K562 (cell line): ENCODE results near the gene FAM171A1. TPM values are rescaled to one million over a fixed set of nuclear protein-coding genes. Genes with fewer than 3 reads are reported as not detected.
A peak's percentile ranks its signal among the peaks of the same experiment; 100 is the strongest.

Experiments used
- CEBPG ChIP-seq, 3 experiments: fragments of 200-800 bp in 1 of 3; sonication (Bioruptor generic) in 1 of 3; sonication (generic) in 1 of 3; formaldehyde crosslinking in 1 of 3; IDR thresholded peaks in 2 of 3; conservative IDR thresholded peaks in 1 of 3; 2 replicates each; pipeline versions ENCODE4 v1.6.1 to v1.8.0; 2016 to 2022; ENCODE audit warnings: missing compliant biosample characterization in 2 of 3, missing genetic modification characterization in 2 of 3, mild to moderate bottlenecking in 1 of 3, missing genetic modification reagents in 1 of 3
- EHMT2 ChIP-seq: fragments of 450-650 bp; IDR thresholded peaks from 2 replicates; pipeline ENCODE4 v1.6.1; 2018; ENCODE audit warnings: antibody characterized with exemption
- KAT8 ChIP-seq: fragments of 450-650 bp; IDR thresholded peaks from 2 replicates; pipeline ENCODE4 v1.6.1; 2016; ENCODE audit warnings: low read depth, mild to moderate bottlenecking
- L3MBTL2 ChIP-seq: fragments of 450-650 bp; IDR thresholded peaks from 2 replicates; pipeline ENCODE4 v1.6.1; 2016; ENCODE audit warnings: mild to moderate bottlenecking, moderate library complexity
- MXI1 ChIP-seq: IDR thresholded peaks from 2 replicates; pipeline ENCODE4 v1.6.1; 2011; ENCODE audit warnings: low read depth, mild to moderate bottlenecking, improper control_type of control experiment, low read length
- RB1 ChIP-seq: fragments of 450-650 bp; IDR thresholded peaks from 2 replicates; pipeline ENCODE4 v1.6.1; 2017; ENCODE audit warnings: low read depth, mild to moderate bottlenecking
- RBM25 ChIP-seq: fragments of 200-400 bp; formaldehyde crosslinking; IDR thresholded peaks from 2 replicates; pipeline ENCODE4 v1.6.1; 2018; ENCODE audit warnings: low read length, low read depth, moderate library complexity; ENCODE audit not compliant: severe bottlenecking
- RCOR1 ChIP-seq, 2 experiments: IDR thresholded peaks; 2 replicates each; pipeline ENCODE4 v1.6.1; 2012; ENCODE audit warnings: low read depth in 2 of 2, low read length in 2 of 2, borderline replicate concordance in 1 of 2, improper control_type of control experiment in 1 of 2
- SIX5 ChIP-seq, 2 experiments: IDR thresholded peaks; 2 replicates each; pipeline ENCODE4 v1.6.1; 2011; ENCODE audit warnings: low read length in 2 of 2, borderline replicate concordance in 1 of 2, low read depth in 1 of 2, mild to moderate bottlenecking in 1 of 2, moderate library complexity in 1 of 2; ENCODE audit not compliant: insufficient read depth in 1 of 2
- SOX6 ChIP-seq: fragments of 450-650 bp; IDR thresholded peaks from 2 replicates; pipeline ENCODE4 v1.6.1; 2014; ENCODE audit warnings: mild to moderate bottlenecking
- SRF ChIP-seq, 2 experiments: fragments of 250-450, 450-650 bp in 1 of 2; sonication (Bioruptor Pico) in 1 of 2; sonication (generic) in 1 of 2; formaldehyde crosslinking; IDR thresholded peaks; 2 replicates each; pipeline versions ENCODE4 v1.5.0 to v1.5.1; 2020 to 2022; ENCODE audit warnings: mild to moderate bottlenecking in 1 of 2, missing genetic modification reagents in 1 of 2
- ZNF436 ChIP-seq: fragments of 250-450, 450-650 bp; sonication (Bioruptor Pico); formaldehyde crosslinking; IDR thresholded peaks from 2 replicates; pipeline ENCODE4 v1.7.0; 2020; ENCODE audit warnings: mild to moderate bottlenecking
- ZNF707 ChIP-seq: fragments of 250-450 bp; sonication (Bioruptor Pico); conservative IDR thresholded peaks from 2 replicates; pipeline ENCODE4 v1.8.0; 2022; ENCODE audit warnings: inconsistent platforms, mild to moderate bottlenecking, moderate library complexity
- polyA plus RNA-seq, 8 experiments: library from polyadenylated mRNA; depleted of rRNA in 4 of 8; stranded (reverse) in 5 of 8; unstranded in 3 of 8; fragments of >200 nt; fragmentation: Nextera tagmentation in 2 of 8; fragmentation: Illumina TruSeq in 1 of 8; extraction: Ambion mirVana in 2 of 8; extraction: Trizol in 1 of 8; gene quantifications; 2 replicates each; pipeline versions ENCODE4 v1.2.1 to v1.2.3, GENCODE V29; 2011 to 2014; ENCODE audit warnings: inconsistent platforms in 1 of 8, missing spikeins in 1 of 8
- total RNA-seq, 7 experiments: library from RNA; depleted of rRNA in 6 of 7; stranded (reverse); fragments of >200 nt in 6 of 7; fragmentation: Illumina TruSeq in 2 of 7; extraction: Trizol in 2 of 7; gene quantifications; 2 replicates each; pipeline versions ENCODE4 v1.2.1 to v1.2.3, GENCODE V29; 2011 to 2021; ENCODE audit warnings: low replicate concordance in 1 of 7
- TF ChIP-seq, protein P1 (sequence below): fragments of 450-650 bp; formaldehyde crosslinking; IDR thresholded peaks from 2 replicates; pipeline ENCODE4 v1.4.0; 2020; ENCODE audit warnings: mild to moderate bottlenecking, mixed read lengths
- TF ChIP-seq, protein P2 (sequence below): fragments of 450-650 bp; conservative IDR thresholded peaks from 2 replicates; pipeline ENCODE4 v1.6.1; 2016; ENCODE audit warnings: missing genetic modification characterization, low read depth, mild to moderate bottlenecking, missing compliant biosample characterization, moderate library complexity
- TF ChIP-seq, protein P3 (sequence below): fragments of 450-650 bp; IDR thresholded peaks from 2 replicates; pipeline ENCODE4 v1.7.0; 2016; ENCODE audit warnings: borderline replicate concordance
- TF ChIP-seq, protein P4 (sequence below): fragments of 450-650 bp; IDR thresholded peaks from 2 replicates; pipeline ENCODE4 v1.6.1; 2016; ENCODE audit warnings: borderline replicate concordance
- TF ChIP-seq, protein P5 (sequence below): fragments of 450-650 bp; formaldehyde crosslinking; IDR thresholded peaks from 2 replicates; pipeline ENCODE4 v1.4.0; 2022; ENCODE audit warnings: mild to moderate bottlenecking, moderate library complexity

FAM171A1 gene
- total and polyA plus RNA-seq, 9 of the 15 experiments (the other 6 are each of a cell fraction or from before 2014, with no cell fraction given), result 0.51 to 8.2 (median 4.8) TPM

DNA sequence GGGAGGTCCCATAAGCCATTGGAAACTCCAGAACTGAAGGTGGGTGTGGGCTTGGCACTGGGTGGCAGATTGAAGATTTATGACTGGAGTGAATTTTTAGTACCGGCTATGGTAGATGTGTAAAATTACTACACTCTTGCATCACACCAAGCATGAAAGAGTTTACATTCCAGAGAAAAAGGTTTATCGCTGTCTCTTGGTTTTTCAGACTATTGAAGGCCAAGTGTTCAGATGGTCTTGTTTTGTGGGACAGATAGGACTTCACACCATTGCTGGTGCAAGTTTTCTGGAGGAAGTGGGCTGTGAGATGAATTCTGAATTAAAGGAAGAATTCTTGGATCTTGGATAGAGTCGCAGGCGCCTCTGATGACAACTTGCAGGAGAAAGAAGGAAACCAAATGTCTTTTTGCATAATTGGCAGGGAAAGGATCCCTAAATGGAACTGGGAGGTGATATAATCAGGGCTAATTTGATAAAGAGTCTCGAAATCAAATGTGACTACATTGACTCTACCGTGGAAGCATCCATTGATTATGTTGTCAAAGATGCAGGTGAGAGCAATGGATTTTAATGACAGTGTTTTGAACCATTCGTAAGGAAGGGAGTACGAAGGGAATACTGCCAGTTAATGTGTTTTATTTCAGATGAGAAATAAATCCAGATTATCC lies 188.4 kb downstream of the FAM171A1 start (continued):
- TF ChIP-seq, protein P1, sequence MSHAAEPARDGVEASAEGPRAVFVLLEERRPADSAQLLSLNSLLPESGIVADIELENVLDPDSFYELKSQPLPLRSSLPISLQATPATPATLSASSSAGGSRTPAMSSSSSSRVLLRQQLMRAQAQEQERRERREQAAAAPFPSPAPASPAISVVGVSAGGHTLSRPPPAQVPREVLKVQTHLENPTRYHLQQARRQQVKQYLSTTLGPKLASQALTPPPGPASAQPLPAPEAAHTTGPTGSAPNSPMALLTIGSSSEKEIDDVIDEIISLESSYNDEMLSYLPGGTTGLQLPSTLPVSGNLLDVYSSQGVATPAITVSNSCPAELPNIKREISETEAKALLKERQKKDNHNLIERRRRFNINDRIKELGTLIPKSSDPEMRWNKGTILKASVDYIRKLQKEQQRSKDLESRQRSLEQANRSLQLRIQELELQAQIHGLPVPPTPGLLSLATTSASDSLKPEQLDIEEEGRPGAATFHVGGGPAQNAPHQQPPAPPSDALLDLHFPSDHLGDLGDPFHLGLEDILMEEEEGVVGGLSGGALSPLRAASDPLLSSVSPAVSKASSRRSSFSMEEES (CRISPR knock-in tag), result no peak
- TF ChIP-seq L3MBTL2, result peak; percentile 68
- TF ChIP-seq SRF (CRISPR knock-in tag; IDR thresholded peaks at IDR 0.05), result no peak
- TF ChIP-seq ZNF707 (CRISPR knock-in tag), result no peak
- no peak for TF ChIP-seq SIX5 (IDR thresholded peaks at IDR 0.05; ENCODE audit: borderline replicate concordance in 1 of 2, insufficient read depth in 1 of 2, low read depth in 1 of 2, low read length in 2 of 2)
- TF ChIP-seq, protein P2, sequence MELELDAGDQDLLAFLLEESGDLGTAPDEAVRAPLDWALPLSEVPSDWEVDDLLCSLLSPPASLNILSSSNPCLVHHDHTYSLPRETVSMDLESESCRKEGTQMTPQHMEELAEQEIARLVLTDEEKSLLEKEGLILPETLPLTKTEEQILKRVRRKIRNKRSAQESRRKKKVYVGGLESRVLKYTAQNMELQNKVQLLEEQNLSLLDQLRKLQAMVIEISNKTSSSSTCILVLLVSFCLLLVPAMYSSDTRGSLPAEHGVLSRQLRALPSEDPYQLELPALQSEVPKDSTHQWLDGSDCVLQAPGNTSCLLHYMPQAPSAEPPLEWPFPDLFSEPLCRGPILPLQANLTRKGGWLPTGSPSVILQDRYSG (tag), result no peak
- no peak for TF ChIP-seq KAT8
- TF ChIP-seq RB1, result no peak
- TF ChIP-seq CEBPG (CRISPR knock-in tag; IDR thresholded peaks at IDR 0.05), result peak; percentile 94
- peak; percentile 97 to 98 for TF ChIP-seq CEBPG (tag; conservative IDR thresholded peaks at IDR 0.05 in 1 of 2, IDR thresholded peaks at IDR 0.05 in 1 of 2)
- TF ChIP-seq MXI1, result no peak
- TF ChIP-seq, protein P3, sequence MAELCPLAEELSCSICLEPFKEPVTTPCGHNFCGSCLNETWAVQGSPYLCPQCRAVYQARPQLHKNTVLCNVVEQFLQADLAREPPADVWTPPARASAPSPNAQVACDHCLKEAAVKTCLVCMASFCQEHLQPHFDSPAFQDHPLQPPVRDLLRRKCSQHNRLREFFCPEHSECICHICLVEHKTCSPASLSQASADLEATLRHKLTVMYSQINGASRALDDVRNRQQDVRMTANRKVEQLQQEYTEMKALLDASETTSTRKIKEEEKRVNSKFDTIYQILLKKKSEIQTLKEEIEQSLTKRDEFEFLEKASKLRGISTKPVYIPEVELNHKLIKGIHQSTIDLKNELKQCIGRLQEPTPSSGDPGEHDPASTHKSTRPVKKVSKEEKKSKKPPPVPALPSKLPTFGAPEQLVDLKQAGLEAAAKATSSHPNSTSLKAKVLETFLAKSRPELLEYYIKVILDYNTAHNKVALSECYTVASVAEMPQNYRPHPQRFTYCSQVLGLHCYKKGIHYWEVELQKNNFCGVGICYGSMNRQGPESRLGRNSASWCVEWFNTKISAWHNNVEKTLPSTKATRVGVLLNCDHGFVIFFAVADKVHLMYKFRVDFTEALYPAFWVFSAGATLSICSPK, result no peak
- no peak for TF ChIP-seq ZNF436 (CRISPR knock-in tag)
- TF ChIP-seq RBM25, result no peak
- peak in 1 of 2 experiments; percentile 39; a peak in 1 of 4 replicates for TF ChIP-seq RCOR1 (IDR thresholded peaks at IDR 0.05; ENCODE audit: borderline replicate concordance in 1 of 2, low read depth in 2 of 2, low read length in 2 of 2)
- TF ChIP-seq SOX6, result peak; percentile 53; the same call in 1 of the 2 replicates
- TF ChIP-seq, protein P4, sequence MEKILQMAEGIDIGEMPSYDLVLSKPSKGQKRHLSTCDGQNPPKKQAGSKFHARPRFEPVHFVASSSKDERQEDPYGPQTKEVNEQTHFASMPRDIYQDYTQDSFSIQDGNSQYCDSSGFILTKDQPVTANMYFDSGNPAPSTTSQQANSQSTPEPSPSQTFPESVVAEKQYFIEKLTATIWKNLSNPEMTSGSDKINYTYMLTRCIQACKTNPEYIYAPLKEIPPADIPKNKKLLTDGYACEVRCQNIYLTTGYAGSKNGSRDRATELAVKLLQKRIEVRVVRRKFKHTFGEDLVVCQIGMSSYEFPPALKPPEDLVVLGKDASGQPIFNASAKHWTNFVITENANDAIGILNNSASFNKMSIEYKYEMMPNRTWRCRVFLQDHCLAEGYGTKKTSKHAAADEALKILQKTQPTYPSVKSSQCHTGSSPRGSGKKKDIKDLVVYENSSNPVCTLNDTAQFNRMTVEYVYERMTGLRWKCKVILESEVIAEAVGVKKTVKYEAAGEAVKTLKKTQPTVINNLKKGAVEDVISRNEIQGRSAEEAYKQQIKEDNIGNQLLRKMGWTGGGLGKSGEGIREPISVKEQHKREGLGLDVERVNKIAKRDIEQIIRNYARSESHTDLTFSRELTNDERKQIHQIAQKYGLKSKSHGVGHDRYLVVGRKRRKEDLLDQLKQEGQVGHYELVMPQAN, result no peak
- TF ChIP-seq, protein P5, sequence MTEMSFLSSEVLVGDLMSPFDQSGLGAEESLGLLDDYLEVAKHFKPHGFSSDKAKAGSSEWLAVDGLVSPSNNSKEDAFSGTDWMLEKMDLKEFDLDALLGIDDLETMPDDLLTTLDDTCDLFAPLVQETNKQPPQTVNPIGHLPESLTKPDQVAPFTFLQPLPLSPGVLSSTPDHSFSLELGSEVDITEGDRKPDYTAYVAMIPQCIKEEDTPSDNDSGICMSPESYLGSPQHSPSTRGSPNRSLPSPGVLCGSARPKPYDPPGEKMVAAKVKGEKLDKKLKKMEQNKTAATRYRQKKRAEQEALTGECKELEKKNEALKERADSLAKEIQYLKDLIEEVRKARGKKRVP (CRISPR knock-in tag), result peak; percentile 97
- no peak for TF ChIP-seq EHMT2
